Hepatocyte (in vitro differentiated cells): ENCODE data around the gene AIMP2.
"Not testable (repeated sequence)": the region's sequence is repeated elsewhere in the genome, so short reads cannot be mapped to it uniquely, and the experiment has no call there.

Experiments used
- CTCF ChIP-seq: fragments of 200-600 bp; sonication (generic); IDR thresholded peaks from 2 replicates; pipeline ENCODE4 v1.5.1; 2016; ENCODE audit warnings: antibody characterized with exemption, mild to moderate bottlenecking; ENCODE audit not compliant: poor library complexity
- EZH2 ChIP-seq: fragments of 200-600 bp; sonication (generic); IDR thresholded peaks from 2 replicates; pipeline ENCODE4 v1.6.1; 2016; ENCODE audit warnings: antibody characterized with exemption, mild to moderate bottlenecking, borderline replicate concordance

GRCh38 chr7:5979680-5980314 is 29.3 kb upstream of the AIMP2 start:
- TF ChIP-seq CTCF, EZH2: not testable (repeated sequence)
